ENCODE results near the gene ATP6AP1. TPM values are rescaled to one million over a fixed set of nuclear protein-coding genes. Genes with fewer than 3 reads are reported as not detected.
A peak's percentile ranks its signal among the peaks of the same experiment; 100 is the strongest.

ATP6AP1 gene
- total RNA-seq, 1 experiment from 2014 or later: 119 TPM

DNA sequence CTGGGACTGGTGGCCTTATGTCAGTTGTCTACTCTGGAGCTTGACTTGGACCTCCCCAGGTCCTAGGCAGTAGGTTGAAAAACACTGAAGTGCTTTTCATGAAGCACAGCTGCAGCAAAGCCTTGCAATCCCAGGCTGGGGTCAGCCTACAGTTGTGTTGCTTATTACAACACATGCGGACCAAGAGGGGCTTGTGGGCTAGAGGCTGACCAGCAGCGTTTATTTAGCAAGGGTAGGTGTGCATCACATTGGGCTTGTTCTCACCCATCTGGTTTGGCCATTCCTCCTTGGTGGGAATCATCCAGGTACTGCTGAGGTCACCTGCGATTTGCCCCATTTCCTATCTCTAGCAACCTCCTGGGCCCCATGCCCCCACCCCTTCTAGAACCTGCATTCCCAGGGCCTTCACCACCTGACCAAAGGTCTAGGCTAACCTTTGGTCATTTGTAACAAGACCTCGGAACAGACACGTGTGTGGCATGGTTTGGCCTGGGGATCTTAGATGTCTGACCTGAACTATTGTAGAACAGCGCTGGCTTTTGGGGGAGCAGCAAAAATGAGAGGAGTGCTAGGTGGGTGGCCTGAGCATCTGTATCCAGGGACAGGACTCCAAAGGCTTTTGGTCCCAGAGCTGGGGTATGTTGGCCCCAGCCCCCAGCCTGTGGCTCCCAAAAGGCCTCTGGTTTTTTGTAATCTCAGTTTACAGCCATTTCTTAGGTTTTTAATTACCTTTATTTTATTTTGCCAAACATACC lies 27.3 kb upstream of the ATP6AP1 start:
- peaks cover 7% of the 10 kb centered on the region for H3K4me1 ChIP-seq (replicated peaks; ENCODE audit: insufficient read depth)
- H3K9me2 ChIP-seq (ENCODE audit: insufficient read depth): no peaks in the 10 kb centered on the region
- H3K79me2 ChIP-seq (ENCODE audit: low read depth): peaks cover 24% of the 10 kb centered on the region
- H3K4me3 ChIP-seq: no peak overlapping the region
- peaks cover 22% of the 10 kb centered on the region for H4K20me1 ChIP-seq (ENCODE audit: insufficient read depth)
- H3F3A ChIP-seq (ENCODE audit: insufficient read depth, low read depth): peaks cover 47% of the 10 kb centered on the region
- no peak overlapping the region for H2AFZ ChIP-seq
- no peaks in the 10 kb centered on the region for H3K9me3 ChIP-seq (ENCODE audit: insufficient read depth, low read depth)
- CTCF ChIA-PET: no interaction called here
- no peaks in the 10 kb centered on the region for H3K27me3 ChIP-seq (ENCODE audit: insufficient read depth, low read depth)
- H3K4me2 ChIP-seq: peak overlapping the region; percentile 94; the same call in 1 of the 2 replicates
- peak in 1 of 2 experiments; percentile 61 for DNase-seq
- TF ChIP-seq, protein P1, sequence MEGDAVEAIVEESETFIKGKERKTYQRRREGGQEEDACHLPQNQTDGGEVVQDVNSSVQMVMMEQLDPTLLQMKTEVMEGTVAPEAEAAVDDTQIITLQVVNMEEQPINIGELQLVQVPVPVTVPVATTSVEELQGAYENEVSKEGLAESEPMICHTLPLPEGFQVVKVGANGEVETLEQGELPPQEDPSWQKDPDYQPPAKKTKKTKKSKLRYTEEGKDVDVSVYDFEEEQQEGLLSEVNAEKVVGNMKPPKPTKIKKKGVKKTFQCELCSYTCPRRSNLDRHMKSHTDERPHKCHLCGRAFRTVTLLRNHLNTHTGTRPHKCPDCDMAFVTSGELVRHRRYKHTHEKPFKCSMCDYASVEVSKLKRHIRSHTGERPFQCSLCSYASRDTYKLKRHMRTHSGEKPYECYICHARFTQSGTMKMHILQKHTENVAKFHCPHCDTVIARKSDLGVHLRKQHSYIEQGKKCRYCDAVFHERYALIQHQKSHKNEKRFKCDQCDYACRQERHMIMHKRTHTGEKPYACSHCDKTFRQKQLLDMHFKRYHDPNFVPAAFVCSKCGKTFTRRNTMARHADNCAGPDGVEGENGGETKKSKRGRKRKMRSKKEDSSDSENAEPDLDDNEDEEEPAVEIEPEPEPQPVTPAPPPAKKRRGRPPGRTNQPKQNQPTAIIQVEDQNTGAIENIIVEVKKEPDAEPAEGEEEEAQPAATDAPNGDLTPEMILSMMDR (conservative IDR thresholded peaks at IDR 0.05): no peak
- TF ChIP-seq EZH2 (IDR thresholded peaks at IDR 0.05; ENCODE audit: low read depth): no peak
- BruUV-seq (replicated peaks): no TSS peak
- POLR2A ChIA-PET (ENCODE audit: unreplicated experiment): interaction anchor here (0.6 to 1.1 kb wide), 3 partner anchors 51 to 126 kb away, joined by 3 to 5 read pairs (median 4); partner anchors contain the start of gene SLC10A3
- H3K36me3 ChIP-seq (ENCODE audit: low read depth): peaks cover 20% of the 10 kb centered on the region
- intact Hi-C loops (cut with micrococcal nuclease; ENCODE audit: unreplicated experiment): no loop called here
- H3K27ac ChIP-seq: peak overlapping the region; percentile 97

DNA sequence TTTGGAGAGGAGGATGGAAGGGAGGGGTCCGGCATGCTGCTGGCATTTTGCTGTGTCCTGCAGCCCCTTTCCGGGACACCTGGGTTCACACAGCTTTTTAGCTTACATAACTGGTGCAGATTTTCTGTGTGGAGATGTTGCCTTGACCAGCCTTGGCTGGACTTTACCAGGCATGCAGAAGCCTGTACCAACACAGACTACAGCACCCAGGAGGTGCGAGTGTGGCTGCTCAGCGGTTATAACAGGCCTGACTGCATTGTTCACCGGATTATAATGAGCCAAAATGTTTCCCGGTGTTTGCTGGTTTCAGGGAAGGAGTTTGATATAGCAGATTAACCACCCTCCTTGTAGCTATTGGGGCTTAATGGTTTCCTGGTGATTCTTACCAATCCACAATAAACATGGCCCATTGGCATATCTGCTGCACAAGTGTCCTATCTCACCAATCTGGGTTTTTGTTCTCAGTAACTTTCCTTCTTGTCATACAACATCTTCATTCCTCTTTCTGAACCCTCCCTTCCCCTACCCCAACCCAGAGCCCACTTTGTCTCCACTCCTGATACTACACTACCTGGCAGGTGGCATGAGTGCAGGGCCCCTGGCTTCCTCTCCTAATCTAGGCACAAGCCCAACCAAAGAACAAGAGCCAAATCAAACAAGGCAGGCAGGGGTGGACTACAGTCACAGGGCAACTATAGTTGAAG lies 26.4 kb upstream of the ATP6AP1 start:
- DNase-seq: peak; percentile 29 to 51
- TF ChIP-seq, protein P1 (conservative IDR thresholded peaks at IDR 0.05): no peak
- no peak for TF ChIP-seq EZH2 (IDR thresholded peaks at IDR 0.05; ENCODE audit: low read depth)
- H3K27me3 ChIP-seq (ENCODE audit: insufficient read depth, low read depth): no peaks in the 10 kb centered on the region
- intact Hi-C loops (cut with micrococcal nuclease; ENCODE audit: unreplicated experiment): no loop called here
- H3K27ac ChIP-seq: peak overlapping the region; percentile 97
- no TSS peak for BruUV-seq (replicated peaks)
- peaks cover 20% of the 10 kb centered on the region for H3K36me3 ChIP-seq (ENCODE audit: low read depth)
- H2AFZ ChIP-seq: no peak overlapping the region
- H3K79me2 ChIP-seq (ENCODE audit: low read depth): peaks cover 24% of the 10 kb centered on the region
- peaks cover 6% of the 10 kb centered on the region for H3K4me1 ChIP-seq (replicated peaks; ENCODE audit: insufficient read depth)
- no peak overlapping the region for H3K4me2 ChIP-seq
- POLR2A ChIA-PET (ENCODE audit: unreplicated experiment): interaction anchor here (0.6 to 0.8 kb wide), 2 partner anchors 50 to 125 kb away, joined by 3 to 4 read pairs; no protein-coding TSS in a partner anchor
- H3K9me2 ChIP-seq (ENCODE audit: insufficient read depth): no peaks in the 10 kb centered on the region
- peaks cover 22% of the 10 kb centered on the region for H4K20me1 ChIP-seq (ENCODE audit: insufficient read depth)
- no peak overlapping the region for H3K4me3 ChIP-seq
- H3F3A ChIP-seq (ENCODE audit: insufficient read depth, low read depth): peaks cover 43% of the 10 kb centered on the region
- CTCF ChIA-PET: no interaction called here
- no peaks in the 10 kb centered on the region for H3K9me3 ChIP-seq (ENCODE audit: insufficient read depth, low read depth)

DNA sequence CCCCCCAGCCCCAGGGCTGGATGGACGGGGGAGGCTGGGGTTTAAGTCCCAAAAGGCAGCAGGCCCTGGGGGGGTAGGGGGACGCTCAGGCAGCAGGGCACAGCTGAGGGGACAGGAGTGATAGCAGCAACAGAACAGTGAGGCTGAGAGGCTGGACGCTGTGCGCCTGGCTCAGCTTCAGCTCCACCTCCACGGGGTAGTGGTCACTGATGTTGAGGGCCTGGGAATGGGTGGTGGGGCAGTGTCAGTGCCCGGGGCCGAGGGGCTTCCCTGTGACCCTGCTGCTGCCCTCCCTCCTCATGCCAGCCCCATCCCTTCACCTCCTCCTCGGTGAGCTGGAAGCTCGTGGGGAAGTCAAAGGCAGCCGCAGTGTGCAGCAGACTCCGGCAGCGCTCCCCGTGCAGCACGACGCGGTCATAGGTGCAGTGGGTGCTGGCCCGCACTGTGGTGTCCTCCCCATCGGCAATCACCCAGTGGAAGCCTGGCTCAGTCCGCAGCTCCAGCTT lies 25.8 kb upstream of the ATP6AP1 start:
- Histone ChIP-seq H3F3A (ENCODE audit: insufficient read depth, low read depth) (peaks cover 42% of the 10 kb centered on the region), H3K9me3 (ENCODE audit: insufficient read depth, low read depth) (no peaks in the 10 kb centered on the region), H3K4me1 (replicated peaks; ENCODE audit: insufficient read depth) (peaks cover 6% of the 10 kb centered on the region), H3K36me3 (ENCODE audit: low read depth) (peaks cover 20% of the 10 kb centered on the region), H3K4me3 (no peak overlapping the region), H3K27me3 (ENCODE audit: insufficient read depth, low read depth) (no peaks in the 10 kb centered on the region), H3K27ac (0 out of 2 replicates have a peak overlapping the region, but pooled peaks have one; percentile 32), H3K9me2 (ENCODE audit: insufficient read depth) (no peaks in the 10 kb centered on the region), H3K79me2 (ENCODE audit: low read depth) (peaks cover 24% of the 10 kb centered on the region), H4K20me1 (ENCODE audit: insufficient read depth) (peaks cover 22% of the 10 kb centered on the region), H3K4me2 (no peak overlapping the region), H2AFZ (no peak overlapping the region)
- POLR2A ChIA-PET (ENCODE audit: unreplicated experiment): no interaction called here
- no peak for DNase-seq
- TF ChIP-seq, protein P1 (conservative IDR thresholded peaks at IDR 0.05): no peak
- TF ChIP-seq EZH2 (IDR thresholded peaks at IDR 0.05; ENCODE audit: low read depth): no peak
- BruUV-seq (replicated peaks): no TSS peak
- intact Hi-C loops (cut with micrococcal nuclease; ENCODE audit: unreplicated experiment): no loop called here
- CTCF ChIA-PET: no interaction called here
